ENCODE results near the gene WIPI1. TPM values are rescaled to one million over a fixed set of nuclear protein-coding genes. Genes with fewer than 3 reads are reported as not detected.

WIPI1 gene
- total RNA-seq, 1 experiment from 2014 or later = 29.3 TPM

DNA sequence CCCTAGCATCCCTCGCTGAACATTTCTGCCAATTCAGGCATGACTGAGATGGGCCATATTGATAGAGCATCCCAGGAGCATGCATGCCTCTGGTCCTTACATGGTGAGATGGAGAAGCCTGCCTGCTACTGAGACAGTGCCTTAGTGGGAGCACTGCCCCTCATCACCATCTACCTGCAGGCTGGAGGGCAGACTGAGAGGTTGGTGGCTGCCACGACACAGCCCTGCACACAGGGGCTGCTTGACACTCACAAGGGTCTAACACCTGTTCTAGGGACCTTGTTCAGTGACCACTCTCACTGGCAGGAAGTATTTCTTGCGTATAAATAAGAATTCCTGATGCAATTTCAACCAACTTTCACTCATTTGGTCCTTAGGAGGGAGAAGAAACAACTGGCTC lies 34.0 kb downstream of the WIPI1 start (continued):
- TF ChIP-seq ZBTB43 (CRISPR knock-in tag; IDR thresholded peaks at IDR 0.05) = no peak
- TF ChIP-seq JUN (CRISPR knock-in tag; IDR thresholded peaks at IDR 0.05) = no peak
- no peak for TF ChIP-seq MLX (CRISPR knock-in tag; IDR thresholded peaks at IDR 0.05)
- TF ChIP-seq, protein P1, sequence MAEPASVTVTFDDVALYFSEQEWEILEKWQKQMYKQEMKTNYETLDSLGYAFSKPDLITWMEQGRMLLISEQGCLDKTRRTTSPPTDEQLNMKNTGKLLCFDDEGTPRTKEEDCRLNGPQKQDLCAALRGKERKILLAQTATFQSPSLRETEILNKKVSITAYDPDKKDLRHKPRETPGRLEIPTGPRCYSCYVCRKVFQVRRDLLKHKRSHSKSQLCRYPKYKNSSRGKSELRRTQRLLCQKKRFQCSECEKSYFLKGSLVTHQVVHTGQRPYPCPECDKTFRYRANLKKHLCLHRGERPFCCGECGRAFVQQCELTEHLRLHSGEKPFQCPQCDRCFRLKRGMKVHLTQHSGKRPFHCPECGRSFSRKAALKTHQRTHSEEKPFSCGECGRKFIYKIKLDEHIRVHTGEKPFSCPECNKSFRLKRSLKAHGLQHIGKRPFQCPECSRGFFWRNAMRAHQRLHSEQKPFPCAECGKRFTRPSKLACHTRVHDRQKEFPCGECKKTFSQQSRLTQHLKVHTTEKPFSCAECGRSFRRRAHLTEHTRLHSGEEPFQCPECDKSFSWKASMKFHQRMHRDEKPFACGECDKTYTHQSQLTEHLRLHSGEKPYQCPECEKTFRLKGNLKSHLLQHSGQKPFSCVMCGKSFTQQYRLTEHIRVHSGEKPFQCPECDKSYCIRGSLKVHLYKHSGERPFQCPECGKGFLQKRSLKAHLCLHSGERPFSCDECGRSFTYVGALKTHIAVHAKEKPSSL (CRISPR knock-in tag; conservative IDR thresholded peaks at IDR 0.05) = no peak
- no peak for TF ChIP-seq ZNF263 (CRISPR knock-in tag; IDR thresholded peaks at IDR 0.05; ENCODE audit: low read depth)
- TF ChIP-seq, protein P2, sequence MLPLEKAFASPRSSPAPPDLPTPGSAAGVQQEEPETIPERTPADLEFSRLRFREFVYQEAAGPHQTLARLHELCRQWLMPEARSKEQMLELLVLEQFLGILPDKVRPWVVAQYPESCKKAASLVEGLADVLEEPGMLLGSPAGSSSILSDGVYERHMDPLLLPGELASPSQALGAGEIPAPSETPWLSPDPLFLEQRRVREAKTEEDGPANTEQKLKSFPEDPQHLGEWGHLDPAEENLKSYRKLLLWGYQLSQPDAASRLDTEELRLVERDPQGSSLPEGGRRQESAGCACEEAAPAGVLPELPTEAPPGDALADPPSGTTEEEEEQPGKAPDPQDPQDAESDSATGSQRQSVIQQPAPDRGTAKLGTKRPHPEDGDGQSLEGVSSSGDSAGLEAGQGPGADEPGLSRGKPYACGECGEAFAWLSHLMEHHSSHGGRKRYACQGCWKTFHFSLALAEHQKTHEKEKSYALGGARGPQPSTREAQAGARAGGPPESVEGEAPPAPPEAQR (CRISPR knock-in tag; IDR thresholded peaks at IDR 0.05) = no peak
- TF ChIP-seq GTF2I (CRISPR knock-in tag; conservative IDR thresholded peaks at IDR 0.05) = no peak
- no peak for TF ChIP-seq ZNF219 (CRISPR knock-in tag; IDR thresholded peaks at IDR 0.05; ENCODE audit: borderline replicate concordance)
- TF ChIP-seq ZNF317 (CRISPR knock-in tag; IDR thresholded peaks at IDR 0.05; ENCODE audit: borderline replicate concordance, low read depth) = no peak
- no peak for TF ChIP-seq ZNF396 (CRISPR knock-in tag; IDR thresholded peaks at IDR 0.05; ENCODE audit: borderline replicate concordance)
- TF ChIP-seq ZNF138 (CRISPR knock-in tag; conservative IDR thresholded peaks at IDR 0.05) = no peak
- no peak for TF ChIP-seq JAZF1 (CRISPR knock-in tag; IDR thresholded peaks at IDR 0.05)

DNA sequence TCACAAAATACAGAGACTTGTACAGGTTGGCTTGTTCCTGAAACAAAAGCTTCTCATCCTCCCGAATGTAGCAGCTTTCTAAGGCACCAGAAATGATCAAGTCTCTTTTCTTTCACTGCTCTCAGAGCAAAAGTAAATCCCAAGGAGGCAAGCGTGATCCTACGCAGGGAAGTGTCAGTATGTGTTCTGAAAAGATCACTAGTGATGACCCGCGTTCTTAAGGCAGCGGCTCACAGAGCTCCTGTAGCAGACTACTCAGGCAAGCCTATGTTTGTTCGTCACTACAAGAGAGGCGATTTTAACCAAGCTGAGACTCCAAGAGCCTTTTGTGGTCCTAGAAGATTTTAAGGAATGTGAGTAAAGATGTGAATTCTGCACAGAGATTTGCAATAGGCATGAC lies 34.5 kb downstream of the WIPI1 start:
- POLR2A ChIA-PET = no interaction called here
- TF ChIP-seq E2F1 (CRISPR knock-in tag; IDR thresholded peaks at IDR 0.05) (no peak), FOXP1 (CRISPR knock-in tag; IDR thresholded peaks at IDR 0.05; ENCODE audit: borderline replicate concordance) (no peak), ZNF138 (CRISPR knock-in tag; conservative IDR thresholded peaks at IDR 0.05) (no peak)
- Mint-ChIP-seq H3K4me3 (no peak overlapping the region), H3K36me3 (peaks cover 16% of the 10 kb centered on the region; the same call in 1 of the 2 replicates), H3K27me3 (ENCODE audit: low read depth) (no peaks in the 10 kb centered on the region; the same call in 1 of the 2 replicates), H3K9me3 (peaks cover 3% of the 10 kb centered on the region), H3K4me1 (peaks cover 44% of the 10 kb centered on the region), H3K27ac (peak overlapping the region; percentile 17; the same call in 1 of the 2 replicates)
- ATAC-seq (no peak), DNase-seq (ENCODE audit: low spot score) (no peak)
- CTCF ChIA-PET = interaction anchor here (0.9 kb wide), 1 partner anchor 9 kb away, joined by 4 read pairs; no protein-coding TSS in a partner anchor

GRCh38 chr17:68421486-68421885 lies 35.8 kb downstream of the WIPI1 start:
- DNase-seq (ENCODE audit: low spot score) (no peak), ATAC-seq (no peak)
- Mint-ChIP-seq H3K27me3 (ENCODE audit: low read depth) (peaks cover 2% of the 10 kb centered on the region), H3K27ac (peak overlapping the region; percentile 69), H3K4me1 (peaks cover 44% of the 10 kb centered on the region), H3K4me3 (no peak overlapping the region), H3K36me3 (peaks cover 19% of the 10 kb centered on the region), H3K9me3 (peaks cover 7% of the 10 kb centered on the region)
- POLR2A ChIA-PET = no interaction called here
- no peak for TF ChIP-seq TCF7 (CRISPR knock-in tag; IDR thresholded peaks at IDR 0.05; ENCODE audit: low read depth)
- TF ChIP-seq ZNF138 (CRISPR knock-in tag; conservative IDR thresholded peaks at IDR 0.05) = no peak
- TF ChIP-seq, protein P3, sequence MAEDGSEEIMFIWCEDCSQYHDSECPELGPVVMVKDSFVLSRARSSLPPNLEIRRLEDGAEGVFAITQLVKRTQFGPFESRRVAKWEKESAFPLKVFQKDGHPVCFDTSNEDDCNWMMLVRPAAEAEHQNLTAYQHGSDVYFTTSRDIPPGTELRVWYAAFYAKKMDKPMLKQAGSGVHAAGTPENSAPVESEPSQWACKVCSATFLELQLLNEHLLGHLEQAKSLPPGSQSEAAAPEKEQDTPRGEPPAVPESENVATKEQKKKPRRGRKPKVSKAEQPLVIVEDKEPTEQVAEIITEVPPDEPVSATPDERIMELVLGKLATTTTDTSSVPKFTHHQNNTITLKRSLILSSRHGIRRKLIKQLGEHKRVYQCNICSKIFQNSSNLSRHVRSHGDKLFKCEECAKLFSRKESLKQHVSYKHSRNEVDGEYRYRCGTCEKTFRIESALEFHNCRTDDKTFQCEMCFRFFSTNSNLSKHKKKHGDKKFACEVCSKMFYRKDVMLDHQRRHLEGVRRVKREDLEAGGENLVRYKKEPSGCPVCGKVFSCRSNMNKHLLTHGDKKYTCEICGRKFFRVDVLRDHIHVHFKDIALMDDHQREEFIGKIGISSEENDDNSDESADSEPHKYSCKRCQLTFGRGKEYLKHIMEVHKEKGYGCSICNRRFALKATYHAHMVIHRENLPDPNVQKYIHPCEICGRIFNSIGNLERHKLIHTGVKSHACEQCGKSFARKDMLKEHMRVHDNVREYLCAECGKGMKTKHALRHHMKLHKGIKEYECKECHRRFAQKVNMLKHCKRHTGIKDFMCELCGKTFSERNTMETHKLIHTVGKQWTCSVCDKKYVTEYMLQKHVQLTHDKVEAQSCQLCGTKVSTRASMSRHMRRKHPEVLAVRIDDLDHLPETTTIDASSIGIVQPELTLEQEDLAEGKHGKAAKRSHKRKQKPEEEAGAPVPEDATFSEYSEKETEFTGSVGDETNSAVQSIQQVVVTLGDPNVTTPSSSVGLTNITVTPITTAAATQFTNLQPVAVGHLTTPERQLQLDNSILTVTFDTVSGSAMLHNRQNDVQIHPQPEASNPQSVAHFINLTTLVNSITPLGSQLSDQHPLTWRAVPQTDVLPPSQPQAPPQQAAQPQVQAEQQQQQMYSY (CRISPR knock-in tag; IDR thresholded peaks at IDR 0.05) = peak; percentile 78
- CTCF ChIA-PET = interaction anchor here (0.7 kb wide), 1 partner anchor 23 kb away, joined by 3 read pairs; no protein-coding TSS in a partner anchor

All from WTC11 (cell line).